OCI-LY3 (cell line): ENCODE data around the gene NPBWR2.

ENCODE experiments used
- H2AFZ ChIP-seq: fragments of 200-600, 300-600 bp; shearing (Covaris generic); 2 replicates; pipeline ENCODE4 v1.6.0; 2014; ENCODE audit warnings: antibody characterized with exemption, low read depth, low read length
- H3K27ac ChIP-seq: fragments of 200-600, 300-600 bp; sonication (generic); 2 replicates; pipeline ENCODE4 v1.5.1; 2014; ENCODE audit warnings: mild to moderate bottlenecking, low read length, moderate library complexity, mixed read lengths
- H3K27me3 ChIP-seq: fragments of 200-600, 300-600 bp; sonication (generic); 2 replicates; pipeline ENCODE4 v1.6.1; 2014; ENCODE audit warnings: low read depth, low read length, mixed read lengths
- H3K36me3 ChIP-seq: fragments of 200-600, 300-600 bp; sonication (generic); replicated peaks from 2 replicates; pipeline ENCODE3; 2014; ENCODE audit warnings: low read depth, low read length, mixed read lengths
- H3K4me1 ChIP-seq: fragments of 300-600, 200-600 bp; sonication (generic); 2 replicates; pipeline ENCODE4 v1.6.1; 2014; ENCODE audit warnings: low read length, mixed read lengths
- H3K4me2 ChIP-seq: fragments of 200-600, 300-600 bp; sonication (generic); 2 replicates; pipeline ENCODE4 v1.6.1; 2014; ENCODE audit warnings: low read length, mixed read lengths
- H3K4me3 ChIP-seq: fragments of 300-600, 200-600 bp; sonication (generic); 2 replicates; pipeline ENCODE4 v1.5.1; 2014; ENCODE audit warnings: antibody characterized with exemption, mild to moderate bottlenecking, low read length, moderate library complexity
- H3K79me2 ChIP-seq: fragments of 300-600, 200-600 bp; shearing (Covaris generic); 2 replicates; pipeline ENCODE4 v1.6.1; 2014; ENCODE audit warnings: mild to moderate bottlenecking, low read length, mixed read lengths
- H3K9ac ChIP-seq: fragments of 300-600, 200-600 bp; shearing (Covaris generic); 2 replicates; pipeline ENCODE4 v1.6.0; 2014; ENCODE audit warnings: mild to moderate bottlenecking, low read length, moderate library complexity
- H3K9me3 ChIP-seq: fragments of 200-600, 300-600 bp; shearing (Covaris generic); 2 replicates; pipeline ENCODE4 v1.6.1; 2014; ENCODE audit warnings: low read length, mixed read lengths; ENCODE audit not compliant: insufficient read depth
- H4K20me1 ChIP-seq: fragments of 200-600, 300-600 bp; sonication (generic); 2 replicates; pipeline ENCODE4 v1.6.1; 2016; ENCODE audit warnings: low read length, mixed read lengths; ENCODE audit not compliant: insufficient read depth
- EZH2phosphoT487 ChIP-seq: fragments of 200-600 bp; shearing (Covaris generic); IDR thresholded peaks from 2 replicates; pipeline ENCODE4 v1.6.1; 2018; ENCODE audit warnings: antibody characterized with exemption, mixed run types, low read depth
- TF ChIP-seq, protein P1 (sequence below): fragments of 200-600, 300-600 bp; sonication (generic); IDR thresholded peaks from 2 replicates; pipeline ENCODE4 v1.5.1; 2014; ENCODE audit warnings: antibody characterized with exemption, low read length, low read depth

Gene NPBWR2

DNA sequence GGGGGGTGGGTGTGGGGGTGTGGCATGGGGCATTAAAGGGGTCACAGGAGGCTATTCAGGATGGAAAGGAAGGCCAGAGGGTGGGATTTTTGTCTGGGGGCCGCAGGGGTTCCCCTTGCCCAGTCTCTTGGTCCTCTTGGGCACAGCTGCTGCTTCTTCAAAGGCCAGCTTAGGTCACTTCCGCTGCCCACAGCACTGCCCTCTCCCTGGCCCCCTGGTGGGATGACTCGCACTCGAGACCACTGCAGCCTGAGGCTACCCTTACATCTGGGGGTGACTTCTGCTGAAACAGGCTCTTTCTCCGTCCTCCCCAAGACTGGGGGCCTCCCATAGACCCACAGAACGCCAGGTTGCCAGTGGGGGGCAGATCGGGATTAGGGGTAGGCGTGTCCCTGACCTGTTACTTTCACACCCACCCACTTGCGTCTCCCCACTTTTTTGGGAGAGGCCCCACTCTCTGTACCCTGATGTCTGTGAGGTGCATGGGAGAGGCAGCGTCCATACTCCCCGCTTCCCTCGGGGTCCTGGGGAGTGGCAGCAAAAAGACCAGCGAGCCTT, 24.5 kb downstream of the NPBWR2 start:
- Histone ChIP-seq H4K20me1 (no peaks in the 10 kb centered on the region), H3K4me3 (peak overlapping the region; percentile 77), H2AFZ (no peak overlapping the region; the same call in 1 of the 2 replicates), H3K27me3 (peaks cover 24% of the 10 kb centered on the region), H3K4me2 (peak overlapping the region; percentile 90), H3K36me3 (no peaks in the 10 kb centered on the region), H3K79me2 (peaks cover 14% of the 10 kb centered on the region), H3K9me3 (no peaks in the 10 kb centered on the region), H3K4me1 (peaks cover 16% of the 10 kb centered on the region), H3K9ac (peak overlapping the region; percentile 31; the same call in 1 of the 2 replicates), H3K27ac (no peak overlapping the region)
- no peak for TF ChIP-seq EZH2phosphoT487
- TF ChIP-seq, protein P1, sequence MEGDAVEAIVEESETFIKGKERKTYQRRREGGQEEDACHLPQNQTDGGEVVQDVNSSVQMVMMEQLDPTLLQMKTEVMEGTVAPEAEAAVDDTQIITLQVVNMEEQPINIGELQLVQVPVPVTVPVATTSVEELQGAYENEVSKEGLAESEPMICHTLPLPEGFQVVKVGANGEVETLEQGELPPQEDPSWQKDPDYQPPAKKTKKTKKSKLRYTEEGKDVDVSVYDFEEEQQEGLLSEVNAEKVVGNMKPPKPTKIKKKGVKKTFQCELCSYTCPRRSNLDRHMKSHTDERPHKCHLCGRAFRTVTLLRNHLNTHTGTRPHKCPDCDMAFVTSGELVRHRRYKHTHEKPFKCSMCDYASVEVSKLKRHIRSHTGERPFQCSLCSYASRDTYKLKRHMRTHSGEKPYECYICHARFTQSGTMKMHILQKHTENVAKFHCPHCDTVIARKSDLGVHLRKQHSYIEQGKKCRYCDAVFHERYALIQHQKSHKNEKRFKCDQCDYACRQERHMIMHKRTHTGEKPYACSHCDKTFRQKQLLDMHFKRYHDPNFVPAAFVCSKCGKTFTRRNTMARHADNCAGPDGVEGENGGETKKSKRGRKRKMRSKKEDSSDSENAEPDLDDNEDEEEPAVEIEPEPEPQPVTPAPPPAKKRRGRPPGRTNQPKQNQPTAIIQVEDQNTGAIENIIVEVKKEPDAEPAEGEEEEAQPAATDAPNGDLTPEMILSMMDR, result no peak

DNA sequence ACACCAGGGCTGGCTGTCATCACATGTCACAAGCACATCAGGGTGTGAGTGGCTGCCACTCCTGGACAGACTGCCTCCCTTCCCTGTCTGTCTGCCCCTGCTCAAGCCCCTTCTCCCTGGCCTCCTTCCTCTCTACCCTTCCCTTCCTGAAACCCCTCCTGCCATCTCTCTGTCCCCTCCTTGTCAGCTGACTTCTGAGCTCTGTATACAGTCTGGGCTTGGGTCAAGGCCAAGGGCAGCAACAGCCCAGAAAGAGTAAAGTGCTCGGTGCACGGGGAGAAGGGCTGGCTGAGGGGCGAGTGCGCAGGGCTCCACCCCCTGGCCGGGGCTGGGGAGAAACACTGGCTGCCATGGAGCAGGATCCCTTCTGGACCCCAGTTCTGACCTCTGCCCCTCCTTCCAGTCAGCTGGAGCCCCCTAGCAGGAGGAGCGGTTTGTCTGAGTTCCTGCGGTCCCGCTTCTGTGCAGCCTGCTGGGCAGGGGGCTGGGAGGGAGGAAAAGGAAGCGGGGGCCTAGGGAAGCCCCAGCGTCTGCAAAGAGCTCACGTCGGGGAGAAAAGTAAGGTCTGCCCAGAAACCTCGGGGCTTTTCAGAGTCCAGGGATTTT, 25.1 kb downstream of the NPBWR2 start:
- H3K9ac ChIP-seq, result no peak overlapping the region
- TF ChIP-seq, protein P1, result 0 out of 2 replicates have a peak, but pooled peaks have one; percentile 4
- no peak for TF ChIP-seq EZH2phosphoT487
- H3K36me3 ChIP-seq, result no peaks in the 10 kb centered on the region
- H2AFZ ChIP-seq, result no peak overlapping the region
- H3K9me3 ChIP-seq, result no peaks in the 10 kb centered on the region
- peaks cover 21% of the 10 kb centered on the region for H3K79me2 ChIP-seq
- H3K27me3 ChIP-seq, result peaks cover 24% of the 10 kb centered on the region
- no peak overlapping the region for H3K4me2 ChIP-seq
- H3K4me3 ChIP-seq, result no peak overlapping the region
- peaks cover 22% of the 10 kb centered on the region for H3K4me1 ChIP-seq
- H4K20me1 ChIP-seq, result no peaks in the 10 kb centered on the region
- no peak overlapping the region for H3K27ac ChIP-seq

DNA sequence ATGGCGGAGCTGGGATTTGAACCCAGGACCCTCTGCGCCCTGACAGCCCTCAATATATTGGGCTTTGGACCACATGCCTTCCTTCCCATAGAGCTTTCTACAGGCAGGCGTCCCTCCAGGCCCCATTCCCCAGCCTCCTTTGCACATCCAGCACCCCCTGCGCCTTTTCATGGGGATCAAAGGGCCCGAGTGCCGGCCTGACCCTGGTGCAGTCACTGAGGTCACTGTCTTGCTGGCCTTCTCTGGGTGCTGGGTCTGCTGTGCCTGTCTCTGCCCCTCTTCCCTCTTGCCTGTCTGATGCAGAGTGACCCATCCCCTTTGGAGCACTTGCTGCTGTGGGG, 25.8 kb downstream of the NPBWR2 start:
- H3K27ac ChIP-seq, result no peak overlapping the region
- no peaks in the 10 kb centered on the region for H3K9me3 ChIP-seq
- no peak overlapping the region for H3K9ac ChIP-seq
- H3K4me2 ChIP-seq, result no peak overlapping the region
- H3K4me3 ChIP-seq, result no peak overlapping the region
- H3K4me1 ChIP-seq, result peaks cover 29% of the 10 kb centered on the region
- H4K20me1 ChIP-seq, result no peaks in the 10 kb centered on the region
- no peaks in the 10 kb centered on the region for H3K36me3 ChIP-seq
- H3K79me2 ChIP-seq, result peaks cover 27% of the 10 kb centered on the region
- TF ChIP-seq EZH2phosphoT487, result no peak
- TF ChIP-seq, protein P1, result no peak
- no peak overlapping the region for H2AFZ ChIP-seq
- H3K27me3 ChIP-seq, result peaks cover 24% of the 10 kb centered on the region

DNA sequence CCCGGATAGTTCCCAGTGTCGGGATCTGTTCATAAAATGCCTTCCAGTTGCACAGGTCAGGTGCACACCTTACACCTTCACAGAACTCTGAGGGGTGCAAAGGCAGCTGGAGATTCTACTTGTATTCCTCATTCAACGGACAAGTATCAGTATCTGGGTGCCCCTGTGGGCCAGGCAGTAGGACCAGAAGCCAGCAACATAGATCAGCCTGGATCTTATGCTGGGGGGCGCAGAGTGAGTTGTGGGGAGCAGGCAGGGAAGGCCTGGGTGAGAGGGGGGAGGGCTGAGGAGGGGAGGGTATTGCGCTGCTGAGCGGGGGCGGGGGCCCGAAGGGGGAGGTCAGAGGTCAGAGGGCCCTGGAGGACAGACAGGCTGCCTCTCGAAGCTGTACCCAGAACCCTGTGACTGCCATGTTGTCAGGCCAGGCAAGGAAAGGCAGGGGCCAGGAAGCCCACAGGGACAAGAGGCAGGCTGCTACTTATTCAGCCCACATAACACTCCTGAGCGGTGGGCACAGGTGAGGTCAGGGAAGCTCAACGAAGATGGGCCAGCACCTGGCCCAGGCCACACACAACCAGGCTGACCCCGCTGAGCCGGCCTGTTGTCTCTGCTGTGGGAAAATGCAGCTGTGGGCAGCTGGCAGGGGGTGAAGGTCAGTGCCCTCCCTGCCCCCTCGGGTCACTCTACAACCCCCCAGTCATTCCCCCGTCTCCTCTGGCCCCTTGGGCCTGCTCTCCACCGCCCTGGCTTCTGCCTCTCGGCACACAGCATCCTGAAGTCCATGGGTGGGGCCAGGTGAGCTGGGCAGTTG, 26.3 kb downstream of the NPBWR2 start:
- Histone ChIP-seq H2AFZ (no peak overlapping the region), H3K4me1 (peaks cover 34% of the 10 kb centered on the region), H4K20me1 (no peaks in the 10 kb centered on the region), H3K9ac (peak overlapping the region; percentile 93), H3K79me2 (peaks cover 33% of the 10 kb centered on the region), H3K27me3 (peaks cover 24% of the 10 kb centered on the region), H3K9me3 (no peaks in the 10 kb centered on the region), H3K36me3 (peaks cover 4% of the 10 kb centered on the region), H3K27ac (no peak overlapping the region), H3K4me2 (peak overlapping the region; percentile 93), H3K4me3 (peak overlapping the region; percentile 95)
- TF ChIP-seq EZH2phosphoT487, result no peak
- TF ChIP-seq, protein P1, result no peak
